C4-2B (cell line): ENCODE measurements around the gene CDH23.

Source experiments
- H3K27ac ChIP-seq: fragments of 450-650 bp; 2 replicates; pipeline ENCODE4 v1.5.1; 2017
- ZFX ChIP-seq: fragments of 450-650 bp; IDR thresholded peaks from 2 replicates; pipeline ENCODE4 v1.6.1; 2017
- TF ChIP-seq, protein P1 (sequence below): fragments of 450-650 bp; conservative IDR thresholded peaks from 2 replicates; pipeline ENCODE4 v1.5.1; 2017; ENCODE audit warnings: mild to moderate bottlenecking

CDH23 gene

DNA sequence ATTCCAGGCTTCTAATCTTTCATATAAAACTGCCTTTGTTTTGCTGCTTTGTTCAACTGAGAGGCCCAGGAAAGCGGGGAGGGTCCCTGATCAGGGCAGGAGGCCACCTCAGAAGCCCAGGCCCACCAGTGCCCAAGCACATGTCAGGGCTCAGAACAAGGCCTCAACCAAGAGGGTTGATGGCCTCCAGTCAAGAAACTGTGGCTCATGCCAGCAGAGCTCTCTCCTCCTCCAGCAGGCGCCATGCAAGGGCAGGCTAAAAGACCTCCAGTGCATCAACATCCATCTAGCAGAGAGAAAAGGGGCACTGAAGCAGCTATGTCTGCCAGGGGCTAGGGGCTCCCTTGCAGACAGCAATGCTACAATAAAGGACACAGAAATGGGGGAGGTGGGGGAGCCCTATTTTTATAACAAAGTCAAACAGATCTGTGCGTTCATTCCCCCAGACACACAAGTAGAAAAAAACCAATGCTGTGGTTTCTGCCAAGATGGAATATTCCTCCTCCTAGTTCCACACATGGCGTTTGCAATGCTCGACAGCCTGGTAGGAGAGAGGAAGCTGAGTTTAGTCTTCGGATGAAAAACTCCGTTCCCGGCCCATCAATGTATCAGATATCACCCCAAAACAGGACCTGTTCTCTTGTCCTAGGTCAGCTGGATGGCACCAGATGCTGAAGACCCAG is 420.4 kb downstream of the CDH23 start:
- no peak for TF ChIP-seq ZFX
- TF ChIP-seq, protein P1, sequence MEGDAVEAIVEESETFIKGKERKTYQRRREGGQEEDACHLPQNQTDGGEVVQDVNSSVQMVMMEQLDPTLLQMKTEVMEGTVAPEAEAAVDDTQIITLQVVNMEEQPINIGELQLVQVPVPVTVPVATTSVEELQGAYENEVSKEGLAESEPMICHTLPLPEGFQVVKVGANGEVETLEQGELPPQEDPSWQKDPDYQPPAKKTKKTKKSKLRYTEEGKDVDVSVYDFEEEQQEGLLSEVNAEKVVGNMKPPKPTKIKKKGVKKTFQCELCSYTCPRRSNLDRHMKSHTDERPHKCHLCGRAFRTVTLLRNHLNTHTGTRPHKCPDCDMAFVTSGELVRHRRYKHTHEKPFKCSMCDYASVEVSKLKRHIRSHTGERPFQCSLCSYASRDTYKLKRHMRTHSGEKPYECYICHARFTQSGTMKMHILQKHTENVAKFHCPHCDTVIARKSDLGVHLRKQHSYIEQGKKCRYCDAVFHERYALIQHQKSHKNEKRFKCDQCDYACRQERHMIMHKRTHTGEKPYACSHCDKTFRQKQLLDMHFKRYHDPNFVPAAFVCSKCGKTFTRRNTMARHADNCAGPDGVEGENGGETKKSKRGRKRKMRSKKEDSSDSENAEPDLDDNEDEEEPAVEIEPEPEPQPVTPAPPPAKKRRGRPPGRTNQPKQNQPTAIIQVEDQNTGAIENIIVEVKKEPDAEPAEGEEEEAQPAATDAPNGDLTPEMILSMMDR: no peak
- no peak overlapping the region for H3K27ac ChIP-seq

DNA sequence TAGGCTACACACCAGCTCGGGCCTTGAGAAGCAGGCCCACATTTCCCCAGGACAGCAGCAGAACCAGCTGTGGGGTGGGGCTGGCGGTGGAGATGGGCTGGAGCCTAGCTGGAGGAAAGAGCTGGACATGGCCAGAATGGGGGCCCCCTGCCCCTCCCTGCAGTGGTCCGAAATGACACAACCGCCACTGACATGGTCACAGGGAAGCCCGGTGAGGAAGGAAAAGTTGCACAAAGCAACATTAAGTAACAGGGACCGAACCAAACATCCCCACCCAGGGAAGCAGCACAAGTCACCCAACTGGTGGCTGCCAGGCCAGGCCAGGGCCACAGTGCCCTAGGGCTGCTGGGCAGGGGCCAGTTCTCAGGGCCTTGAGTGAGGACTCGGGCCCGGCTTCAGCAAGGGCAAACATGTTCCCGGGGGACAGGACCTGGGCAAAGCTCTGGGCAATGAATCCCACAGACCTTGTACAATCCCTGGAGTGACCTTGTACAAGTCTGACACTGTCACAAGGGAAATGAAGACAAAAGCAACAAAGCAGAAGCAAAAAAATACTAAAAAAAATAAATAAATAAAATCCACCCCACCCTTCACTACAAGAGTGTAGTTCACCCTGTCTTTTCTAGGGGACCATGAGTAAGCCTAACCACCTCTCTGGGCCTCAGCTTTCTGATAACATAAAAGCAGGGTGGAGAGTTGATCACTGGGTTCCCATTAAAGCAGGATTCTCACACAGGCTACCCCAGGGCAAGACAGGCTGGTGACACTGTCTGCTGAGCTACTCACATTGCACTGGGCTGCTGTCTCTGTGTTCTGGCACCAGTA is 421.3 kb downstream of the CDH23 start:
- no peak for TF ChIP-seq ZFX
- TF ChIP-seq, protein P1: no peak
- no peak overlapping the region for H3K27ac ChIP-seq

DNA sequence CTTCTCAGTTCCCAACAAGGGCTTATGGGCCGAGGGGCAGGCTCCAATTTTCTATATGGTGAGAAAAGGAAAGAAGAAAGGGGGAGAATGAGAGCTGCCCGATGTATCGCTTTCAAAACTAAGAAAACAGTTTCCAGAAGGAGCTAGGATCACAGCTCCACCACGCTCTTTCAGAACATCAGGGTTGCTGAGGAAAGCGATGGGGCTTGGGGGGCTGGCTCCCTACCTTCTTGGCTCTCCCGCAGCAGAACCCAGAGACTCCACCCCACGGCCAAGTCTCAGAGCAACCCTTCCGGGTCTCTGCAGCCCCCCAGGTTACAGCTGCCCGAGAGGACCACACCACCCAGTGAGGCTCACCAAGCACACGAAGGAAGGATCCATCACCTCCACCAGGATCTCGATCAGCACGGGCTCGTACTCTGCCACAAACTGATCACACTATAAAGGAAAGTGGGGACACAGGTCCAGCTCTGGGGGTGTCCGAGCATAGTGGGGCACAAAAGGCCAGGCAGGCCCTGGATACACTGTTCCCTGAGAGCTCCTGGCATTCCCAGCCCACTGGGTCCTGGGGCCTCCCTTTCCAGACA is 422.0 kb downstream of the CDH23 start:
- TF ChIP-seq, protein P1: no peak
- TF ChIP-seq ZFX: no peak
- H3K27ac ChIP-seq: no peak overlapping the region

DNA sequence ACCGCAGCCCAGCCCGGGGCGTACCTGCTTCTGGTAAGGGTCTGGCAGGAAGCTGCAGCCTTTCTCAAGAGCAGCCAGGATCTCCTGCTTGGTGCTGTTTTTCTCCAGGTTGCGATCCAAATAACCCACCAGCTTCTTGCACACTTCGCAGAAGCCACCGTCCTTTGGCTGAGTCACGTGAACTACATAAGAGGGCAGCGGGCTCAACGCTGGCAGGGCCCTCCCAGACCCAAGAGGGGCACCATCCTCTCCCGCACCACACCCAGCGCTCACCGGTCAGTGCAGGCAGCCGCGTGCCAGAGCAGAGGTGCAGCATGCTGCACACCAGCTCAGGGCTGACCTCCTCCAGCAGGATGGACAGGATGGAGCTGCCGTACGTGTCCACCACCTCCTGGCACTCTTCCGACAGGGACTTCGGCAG is 422.7 kb downstream of the CDH23 start:
- TF ChIP-seq, protein P1: no peak
- no peak for TF ChIP-seq ZFX
- H3K27ac ChIP-seq: no peak overlapping the region

DNA sequence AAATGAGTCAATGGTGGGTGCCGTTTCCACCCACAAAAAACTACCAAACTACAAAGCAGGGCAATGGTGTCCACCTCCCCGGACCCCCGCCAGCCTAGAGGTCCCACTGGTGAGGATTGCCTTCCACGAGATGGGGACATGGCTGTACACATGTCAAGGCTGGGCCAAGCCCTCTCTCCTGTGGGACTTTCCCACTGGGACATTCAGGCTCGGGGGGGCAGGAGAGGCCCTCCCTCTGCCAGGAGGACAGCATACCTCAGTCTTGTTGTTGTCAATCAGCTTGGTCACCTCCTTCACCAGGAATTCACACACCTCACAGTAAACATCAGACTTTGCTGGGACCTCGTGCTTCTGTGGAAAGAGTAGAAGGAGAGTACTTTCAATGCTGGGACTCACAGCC is 423.3 kb downstream of the CDH23 start:
- no peak for TF ChIP-seq ZFX
- TF ChIP-seq, protein P1: no peak
- H3K27ac ChIP-seq: no peak overlapping the region

DNA sequence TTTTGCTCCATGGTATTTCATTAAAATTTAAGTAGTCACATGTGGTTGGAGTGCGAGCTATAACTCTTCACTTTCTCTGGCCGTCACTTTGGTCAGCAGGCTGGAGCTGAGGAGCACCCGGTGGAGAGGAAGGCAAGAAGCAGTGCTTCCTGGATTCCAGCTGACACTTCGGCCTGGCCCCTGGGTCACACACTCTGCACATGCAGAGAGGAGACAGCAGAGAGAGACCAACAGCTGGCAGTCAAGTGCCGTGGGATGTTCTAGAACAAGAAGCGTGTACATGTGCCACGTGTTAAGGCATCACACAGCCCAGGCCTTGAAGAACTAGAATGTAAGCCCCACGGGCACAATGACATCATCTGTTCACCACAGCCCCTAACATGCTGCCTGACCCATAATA is 424.2 kb downstream of the CDH23 start:
- no peak overlapping the region for H3K27ac ChIP-seq
- no peak for TF ChIP-seq ZFX
- TF ChIP-seq, protein P1: no peak
